Natural killer cell (primary cell): ENCODE measurements around the gene ALDH1A3. TPM values are rescaled to one million over a fixed set of nuclear protein-coding genes. Genes with fewer than 3 reads are reported as not detected.
A peak's percentile ranks its signal among the peaks of the same experiment; 100 is the strongest.

Experiments
- ATAC-seq, 3 donors: fragments of 150-1000 bp in 2 of 3; fragments of 200-7000 bp in 1 of 3; cut with Tn5 transposase; 1 replicate in 1 of 3; 2 replicates in 2 of 3; pipeline ENCODE4 v1.10.0; 2021; ENCODE audit warnings: mild to moderate bottlenecking in 2 of 3, moderate library complexity in 2 of 3
- DNase-seq, 2 donors: peaks; one replicate each; pipeline versions ENCODE4 v3.0.0 to v3.0.0-alpha.2; 2013 to 2021; ENCODE audit warnings: mixed read lengths in 1 of 2
- H3K27ac ChIP-seq: one replicate; pipeline ENCODE4 v1.5.1; 2013; ENCODE audit warnings: mild to moderate bottlenecking, low read length
- H3K27me3 ChIP-seq: one replicate; pipeline ENCODE4 v1.6.1; 2013; ENCODE audit warnings: low read length; ENCODE audit not compliant: control insufficient read depth, insufficient read depth
- H3K36me3 ChIP-seq: one replicate; pipeline ENCODE4 v1.6.1; 2013; ENCODE audit warnings: low read length; ENCODE audit not compliant: control insufficient read depth, insufficient read depth
- H3K4me1 ChIP-seq: one replicate; pipeline ENCODE4 v1.6.1; 2013; ENCODE audit warnings: low read length; ENCODE audit not compliant: control insufficient read depth, insufficient read depth
- H3K4me3 ChIP-seq: one replicate; pipeline ENCODE4 v1.5.1; 2013; ENCODE audit warnings: low read length
- H3K9me3 ChIP-seq: one replicate; pipeline ENCODE4 v1.6.1; 2013; ENCODE audit warnings: low read length; ENCODE audit not compliant: control insufficient read depth, insufficient read depth
- H3K27ac Mint-ChIP-seq, 2 donors: one replicate each; pipeline ENCODE4 v1.8.0; 2022; ENCODE audit warnings: mild to moderate bottlenecking in 2 of 2, mixed read lengths in 2 of 2, moderate library complexity in 1 of 2
- H3K27me3 Mint-ChIP-seq, 2 donors: one replicate each; pipeline ENCODE4 v1.8.0; 2022; ENCODE audit warnings: low read depth in 2 of 2, mixed read lengths in 2 of 2
- H3K36me3 Mint-ChIP-seq: one replicate; pipeline ENCODE4 v1.8.0; 2022; ENCODE audit warnings: mixed read lengths
- H3K4me1 Mint-ChIP-seq, 2 donors: one replicate each; pipeline ENCODE4 v1.8.0; 2022; ENCODE audit warnings: mixed read lengths in 2 of 2
- H3K4me3 Mint-ChIP-seq: one replicate; pipeline ENCODE4 v1.8.0; 2022; ENCODE audit warnings: mild to moderate bottlenecking, moderate library complexity, mixed read lengths
- H3K9me3 Mint-ChIP-seq, 2 donors: one replicate each; pipeline ENCODE4 v1.8.0; 2022; ENCODE audit warnings: mixed read lengths in 2 of 2
- WGBS: methylation state at CpG from one replicate; pipeline ENCODE4 v1.1.7; 2013; ENCODE audit warnings: missing lambda C conversion rate; ENCODE audit not compliant: insufficient coverage; 5-methylcytosine and 5-hydroxymethylcytosine counted together
- intact Hi-C: fragments of 100-400 bp; cut with micrococcal nuclease; formaldehyde crosslinking; loops from one replicate; pipeline ENCODE4 v1.14.2; 2022
- total RNA-seq, 4 donors: library from RNA; stranded (reverse); fragments of 120-200 nt in 1 of 4; gene quantifications; one replicate each; pipeline versions ENCODE4 v1.2.3 to v1.2.4, GENCODE V29; 2013 to 2022
- TF ChIP-seq, protein P1 (sequence below): fragments of 200-600 bp; IDR thresholded peaks from one replicate; pipeline ENCODE4 v1.8.0; 2022; ENCODE audit warnings: antibody characterized with exemption

Gene ALDH1A3
- total RNA-seq, 3 donors from 2014 or later (not counting 1 experiment from before 2014, with no cell fraction given) = not detected

DNA sequence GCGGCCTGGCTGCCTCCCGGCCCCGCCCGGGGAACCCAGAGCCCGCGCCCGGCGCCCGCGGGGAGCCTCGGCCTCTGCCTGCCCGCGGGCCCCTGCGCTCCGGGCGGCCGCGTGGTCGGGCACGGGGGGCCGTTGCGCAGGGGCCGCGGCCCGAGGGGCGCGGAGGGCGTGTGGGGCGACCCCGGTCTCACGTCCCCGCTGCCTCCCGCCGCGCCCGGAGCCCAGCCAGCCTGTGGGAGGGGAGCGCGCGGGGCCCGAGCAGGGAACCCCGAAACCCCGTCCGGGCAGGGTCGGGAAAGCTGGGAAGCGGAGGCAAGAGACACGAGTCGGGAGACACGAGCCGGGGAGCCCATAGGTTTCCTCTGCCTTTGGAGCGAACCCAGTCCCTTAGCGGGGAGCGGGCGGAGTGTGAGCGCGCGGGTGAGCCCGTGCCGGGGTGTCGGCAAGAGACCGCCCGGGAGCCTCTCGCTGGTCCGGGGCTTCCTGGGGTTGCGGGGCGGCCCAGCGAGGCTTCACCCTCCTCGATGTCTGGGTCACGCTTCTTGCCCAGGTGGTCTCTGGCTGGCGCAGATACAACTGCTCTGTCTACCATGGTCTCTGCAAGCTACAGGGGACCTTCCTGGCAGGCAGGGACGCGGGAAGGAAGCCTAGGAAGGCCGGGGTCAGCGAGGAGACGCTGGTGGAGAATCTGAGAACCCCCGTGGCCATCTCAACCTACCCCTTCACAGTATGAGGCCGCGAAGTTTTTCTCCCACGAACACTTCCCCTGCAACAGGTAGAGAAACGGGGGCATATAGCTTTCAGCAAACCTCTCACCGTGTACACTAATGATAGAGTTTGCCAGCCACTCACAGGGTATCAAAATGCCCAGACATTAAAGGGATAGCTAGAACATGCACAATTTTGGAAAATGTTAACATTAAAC lies 40.1 kb downstream of the ALDH1A3 start:
- Mint-ChIP-seq H3K4me1 (peaks cover 0 to 12% of the 10 kb centered on the region in 2 donors), H3K9me3 (no peaks in the 10 kb centered on the region), H3K4me3 (peak overlapping the region; percentile 67), H3K27me3 (peaks cover 43 to 65% of the 10 kb centered on the region in 2 donors), H3K36me3 (no peaks in the 10 kb centered on the region), H3K27ac (no peak overlapping the region)
- WGBS = 1% methylated on average over 80 of the region's 80 CpGs
- Histone ChIP-seq H3K27ac (no peak overlapping the region), H3K4me1 (peaks cover 16% of the 10 kb centered on the region), H3K9me3 (no peaks in the 10 kb centered on the region), H3K36me3 (no peaks in the 10 kb centered on the region), H3K4me3 (peak overlapping the region; percentile 30), H3K27me3 (peaks cover 9% of the 10 kb centered on the region)
- TF ChIP-seq, protein P1, sequence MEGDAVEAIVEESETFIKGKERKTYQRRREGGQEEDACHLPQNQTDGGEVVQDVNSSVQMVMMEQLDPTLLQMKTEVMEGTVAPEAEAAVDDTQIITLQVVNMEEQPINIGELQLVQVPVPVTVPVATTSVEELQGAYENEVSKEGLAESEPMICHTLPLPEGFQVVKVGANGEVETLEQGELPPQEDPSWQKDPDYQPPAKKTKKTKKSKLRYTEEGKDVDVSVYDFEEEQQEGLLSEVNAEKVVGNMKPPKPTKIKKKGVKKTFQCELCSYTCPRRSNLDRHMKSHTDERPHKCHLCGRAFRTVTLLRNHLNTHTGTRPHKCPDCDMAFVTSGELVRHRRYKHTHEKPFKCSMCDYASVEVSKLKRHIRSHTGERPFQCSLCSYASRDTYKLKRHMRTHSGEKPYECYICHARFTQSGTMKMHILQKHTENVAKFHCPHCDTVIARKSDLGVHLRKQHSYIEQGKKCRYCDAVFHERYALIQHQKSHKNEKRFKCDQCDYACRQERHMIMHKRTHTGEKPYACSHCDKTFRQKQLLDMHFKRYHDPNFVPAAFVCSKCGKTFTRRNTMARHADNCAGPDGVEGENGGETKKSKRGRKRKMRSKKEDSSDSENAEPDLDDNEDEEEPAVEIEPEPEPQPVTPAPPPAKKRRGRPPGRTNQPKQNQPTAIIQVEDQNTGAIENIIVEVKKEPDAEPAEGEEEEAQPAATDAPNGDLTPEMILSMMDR = no peak
- intact Hi-C loops = loop anchor here (5.0 kb wide), 1 partner anchor 88 kb away; no protein-coding TSS in a partner anchor
- DNase-seq = peak in 1 of 2 donors; percentile 6
- ATAC-seq = peak in 1 of 3 donors; percentile 38

GRCh38 chr15:100920516-100921135 lies 41.0 kb downstream of the ALDH1A3 start:
- H3K4me3 Mint-ChIP-seq = peak overlapping the region; percentile 67
- H3K9me3 Mint-ChIP-seq = no peaks in the 10 kb centered on the region
- ATAC-seq = no peak
- H3K27ac Mint-ChIP-seq = no peak overlapping the region
- DNase-seq = no peak
- Histone ChIP-seq H3K9me3 (no peaks in the 10 kb centered on the region), H3K4me3 (no peak overlapping the region), H3K4me1 (peaks cover 16% of the 10 kb centered on the region), H3K27ac (no peak overlapping the region), H3K36me3 (no peaks in the 10 kb centered on the region), H3K27me3 (peaks cover 9% of the 10 kb centered on the region)
- H3K4me1 Mint-ChIP-seq = peaks cover 0 to 12% of the 10 kb centered on the region in 2 donors
- intact Hi-C loops = no loop called here
- TF ChIP-seq, protein P1 = no peak
- no peaks in the 10 kb centered on the region for H3K36me3 Mint-ChIP-seq
- 81% methylated on average over 6 of the region's 8 CpGs for WGBS
- H3K27me3 Mint-ChIP-seq = peaks cover 43 to 60% of the 10 kb centered on the region in 2 donors

DNA sequence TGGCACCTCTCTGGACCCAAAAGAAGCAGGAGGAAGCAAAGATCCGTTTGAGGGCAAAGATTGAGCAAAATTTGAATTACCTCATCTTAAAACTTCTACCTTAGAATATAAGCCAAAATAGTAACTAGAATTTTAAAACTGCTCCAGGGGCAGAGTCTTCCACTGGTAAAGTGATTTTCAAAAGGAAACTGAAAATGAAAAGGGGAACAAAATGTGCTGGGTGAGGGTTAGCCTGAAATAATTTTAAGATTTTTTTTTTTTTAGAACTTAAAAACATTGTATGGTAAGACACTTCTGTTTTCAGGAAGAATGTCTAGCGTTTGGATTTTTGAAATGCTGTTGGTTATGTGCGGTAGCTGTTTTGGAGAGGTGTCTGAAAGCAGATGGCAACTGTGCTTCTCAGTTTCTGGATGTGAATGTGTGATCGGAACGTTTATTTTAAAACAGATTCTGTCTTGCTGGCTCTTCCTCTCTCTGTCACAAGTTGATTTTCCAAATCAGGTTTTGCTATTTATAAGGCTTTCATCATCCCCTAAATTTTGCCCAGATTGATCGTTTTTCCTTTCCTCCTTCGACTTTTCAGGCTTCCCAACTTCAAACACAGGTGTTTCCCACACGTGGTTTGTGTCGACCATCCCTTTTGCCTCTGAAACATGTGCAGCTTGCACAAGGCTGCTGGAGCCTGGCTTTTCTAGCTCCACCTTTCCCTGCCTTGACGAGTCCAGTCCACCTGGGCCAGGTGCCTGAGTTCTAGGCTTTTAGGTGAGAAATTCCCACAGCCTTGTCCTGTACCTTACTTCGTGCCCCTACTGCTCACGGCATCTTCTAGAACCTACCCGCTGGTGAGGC lies 42.8 kb downstream of the ALDH1A3 start:
- no peak overlapping the region for H3K4me3 ChIP-seq
- peaks cover 7% of the 10 kb centered on the region for H3K27me3 ChIP-seq
- peak overlapping the region; percentile 45 for H3K27ac ChIP-seq
- WGBS = 26% methylated on average over 13 of the region's 13 CpGs
- no peaks in the 10 kb centered on the region for H3K9me3 Mint-ChIP-seq
- H3K36me3 Mint-ChIP-seq = no peaks in the 10 kb centered on the region
- no peaks in the 10 kb centered on the region for H3K36me3 ChIP-seq
- H3K4me3 Mint-ChIP-seq = no peak overlapping the region
- intact Hi-C loops = no loop called here
- H3K27me3 Mint-ChIP-seq = peaks cover 36 to 51% of the 10 kb centered on the region in 2 donors
- H3K4me1 Mint-ChIP-seq = peaks cover 0 to 12% of the 10 kb centered on the region in 2 donors
- DNase-seq = no peak
- TF ChIP-seq, protein P1 = no peak
- H3K27ac Mint-ChIP-seq = no peak overlapping the region
- H3K9me3 ChIP-seq = no peaks in the 10 kb centered on the region
- ATAC-seq = no peak
- peaks cover 16% of the 10 kb centered on the region for H3K4me1 ChIP-seq
